Peyer's patch (tissue), 4 donors: ENCODE results near the gene CELF4. TPM values are rescaled to one million over a fixed set of nuclear protein-coding genes. Genes with fewer than 3 reads are reported as not detected.

Source experiments
- DNase-seq, 3 donors: peaks; one replicate each; pipeline ENCODE4 v3.0.0-alpha.2; 2017 to 2019
- H3K27ac ChIP-seq, 4 donors: fragments of 200-600 bp; sonication (generic); one replicate each; pipeline ENCODE4 v1.5.1; 2016 to 2019
- H3K27me3 ChIP-seq, 2 donors: fragments of 200-600 bp; sonication (generic); one replicate each; pipeline ENCODE4 v1.5.1; 2019
- H3K36me3 ChIP-seq, 3 donors: fragments of 200-600 bp; sonication (generic); one replicate each; pipeline ENCODE4 v1.5.1; 2016 to 2019
- H3K4me1 ChIP-seq, 4 donors: fragments of 200-600 bp; sonication (generic); one replicate each; pipeline ENCODE4 v1.5.1; 2016 to 2019
- H3K4me3 ChIP-seq, 4 donors: fragments of 200-600 bp; sonication (generic); 1 replicate in 3 of 4; 2 replicates in 1 of 4; pipeline ENCODE4 v1.5.1; 2016 to 2019; ENCODE audit warnings: mild to moderate bottlenecking in 1 of 4
- H3K9me3 ChIP-seq, 4 donors: fragments of 200-600 bp; sonication (generic); one replicate each; pipeline ENCODE4 v1.5.1; 2016 to 2019; ENCODE audit warnings: mild to moderate bottlenecking in 1 of 4
- POLR2A ChIP-seq, 2 donors: fragments of 450-650 bp; IDR thresholded peaks; one replicate each; pipeline ENCODE4 v1.5.1; 2017; ENCODE audit warnings: antibody characterized with exemption in 2 of 2, mild to moderate bottlenecking in 2 of 2, moderate library complexity in 2 of 2
- total RNA-seq, 4 donors: library from RNA; depleted of rRNA; stranded (reverse); fragments of >200 nt; gene quantifications; one replicate each; pipeline ENCODE4 v1.1.0, GENCODE V29; 2016
- TF ChIP-seq, protein P1 (sequence below), 6 experiments: fragments of 450-650 bp in 4 of 6; fragments of 200-600 bp in 2 of 6; sonication (generic) in 1 of 6; IDR thresholded peaks; one replicate each; pipeline ENCODE4 v1.5.1; 2017 to 2019; ENCODE audit warnings: antibody characterized with exemption in 6 of 6, mild to moderate bottlenecking in 3 of 6, moderate library complexity in 1 of 6

CELF4 gene
- total RNA-seq, 4 donors from 2014 or later = 0.35 to 4.8 TPM; not detected in 2

DNA sequence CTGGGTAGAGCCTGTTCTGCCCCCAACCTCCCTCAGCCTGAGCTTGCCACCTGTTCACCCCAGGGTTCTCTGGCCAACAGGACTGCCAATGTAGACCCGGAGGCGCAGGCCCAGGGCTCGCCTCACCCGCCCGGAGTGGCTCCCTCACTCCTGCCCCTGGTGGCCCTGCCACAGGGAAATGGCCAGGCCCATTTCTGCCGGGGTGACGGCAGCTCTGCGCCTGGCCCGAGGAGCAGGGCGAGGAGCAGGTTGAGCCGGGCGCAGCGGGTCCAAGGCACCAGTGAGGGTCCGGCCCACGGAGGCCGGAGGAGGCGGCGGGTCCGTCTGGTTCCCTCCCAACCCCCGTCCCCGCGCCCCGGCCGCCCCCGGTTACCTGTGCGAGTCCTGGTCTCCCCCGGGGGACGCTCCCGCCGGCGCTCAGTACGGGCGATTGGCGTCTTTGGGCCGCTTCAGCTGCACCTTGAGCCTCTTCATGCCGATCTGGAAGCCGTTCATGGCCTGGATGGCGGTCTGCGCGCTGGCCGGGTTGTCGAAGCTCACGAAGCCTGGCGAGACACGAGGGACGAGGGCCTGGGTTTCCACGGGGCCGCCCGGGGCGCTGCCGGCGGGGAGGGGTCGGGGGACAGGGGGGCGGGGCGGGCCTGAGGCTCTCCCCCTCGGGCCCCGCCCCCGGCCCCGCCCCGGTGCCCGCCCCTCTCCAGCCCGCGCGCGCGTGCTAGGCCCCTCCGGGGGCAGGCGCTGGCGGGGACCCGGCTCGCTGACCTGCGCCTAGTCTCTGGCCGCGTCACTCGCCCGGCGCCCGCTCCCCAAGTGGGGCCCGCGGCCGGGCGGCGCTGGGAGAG, 312.0 kb downstream of the CELF4 start:
- peaks cover 0 to 15% (median 6%) of the 10 kb centered on the region in 4 donors for H3K4me1 ChIP-seq
- H3K27ac ChIP-seq = no peak overlapping the region
- no peak for TF ChIP-seq POLR2A (IDR thresholded peaks at IDR 0.05)
- TF ChIP-seq, protein P1, sequence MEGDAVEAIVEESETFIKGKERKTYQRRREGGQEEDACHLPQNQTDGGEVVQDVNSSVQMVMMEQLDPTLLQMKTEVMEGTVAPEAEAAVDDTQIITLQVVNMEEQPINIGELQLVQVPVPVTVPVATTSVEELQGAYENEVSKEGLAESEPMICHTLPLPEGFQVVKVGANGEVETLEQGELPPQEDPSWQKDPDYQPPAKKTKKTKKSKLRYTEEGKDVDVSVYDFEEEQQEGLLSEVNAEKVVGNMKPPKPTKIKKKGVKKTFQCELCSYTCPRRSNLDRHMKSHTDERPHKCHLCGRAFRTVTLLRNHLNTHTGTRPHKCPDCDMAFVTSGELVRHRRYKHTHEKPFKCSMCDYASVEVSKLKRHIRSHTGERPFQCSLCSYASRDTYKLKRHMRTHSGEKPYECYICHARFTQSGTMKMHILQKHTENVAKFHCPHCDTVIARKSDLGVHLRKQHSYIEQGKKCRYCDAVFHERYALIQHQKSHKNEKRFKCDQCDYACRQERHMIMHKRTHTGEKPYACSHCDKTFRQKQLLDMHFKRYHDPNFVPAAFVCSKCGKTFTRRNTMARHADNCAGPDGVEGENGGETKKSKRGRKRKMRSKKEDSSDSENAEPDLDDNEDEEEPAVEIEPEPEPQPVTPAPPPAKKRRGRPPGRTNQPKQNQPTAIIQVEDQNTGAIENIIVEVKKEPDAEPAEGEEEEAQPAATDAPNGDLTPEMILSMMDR (IDR thresholded peaks at IDR 0.05) = no peak
- no peaks in the 10 kb centered on the region for H3K9me3 ChIP-seq
- H3K36me3 ChIP-seq = no peaks in the 10 kb centered on the region
- peak in 1 of 3 donors; percentile 63 for DNase-seq
- peak overlapping the region in 3 of 4 donors; percentile 42 to 56 (median 53) for H3K4me3 ChIP-seq
- no peaks in the 10 kb centered on the region for H3K27me3 ChIP-seq

DNA sequence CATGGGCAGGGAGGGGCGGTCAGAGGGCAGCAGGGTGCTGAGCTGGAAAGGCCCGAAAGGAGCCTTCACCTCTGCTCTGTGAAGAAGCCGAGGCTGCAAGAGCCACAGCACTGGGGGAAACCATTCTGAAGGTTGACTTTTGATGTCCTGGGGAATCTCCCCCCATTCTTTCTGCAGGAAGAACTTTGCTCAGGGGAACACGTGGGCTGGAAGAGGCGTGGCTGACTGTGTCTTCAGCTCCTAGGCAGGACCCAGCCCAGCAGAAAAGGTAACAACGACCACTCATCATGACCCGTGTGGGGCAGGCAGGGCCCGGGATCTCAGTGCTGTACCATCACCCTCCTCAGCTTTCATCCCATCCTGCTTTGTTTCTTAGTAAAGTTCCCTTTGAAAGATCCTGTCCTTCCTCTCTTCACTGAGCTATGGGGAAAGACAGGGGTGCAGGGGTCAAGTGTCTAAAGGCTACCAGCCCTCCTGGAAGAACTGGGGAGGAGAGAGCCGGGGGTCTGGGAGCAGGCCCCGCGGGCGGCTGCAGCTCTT, 312.7 kb downstream of the CELF4 start:
- H3K4me1 ChIP-seq = peaks cover 0 to 15% (median 6%) of the 10 kb centered on the region in 4 donors
- no peaks in the 10 kb centered on the region for H3K27me3 ChIP-seq
- H3K4me3 ChIP-seq = peak overlapping the region in 2 of 4 donors; percentile 53 to 56
- peak in 1 of 3 donors; percentile 57 for DNase-seq
- H3K27ac ChIP-seq = no peak overlapping the region
- TF ChIP-seq POLR2A (IDR thresholded peaks at IDR 0.05) = no peak
- TF ChIP-seq, protein P1 (IDR thresholded peaks at IDR 0.05) = peak in 1 of 6 experiments; percentile 5
- no peaks in the 10 kb centered on the region for H3K36me3 ChIP-seq
- no peaks in the 10 kb centered on the region for H3K9me3 ChIP-seq

- Histone ChIP-seq H3K4me3 (no peak overlapping the region), H3K36me3 (no peaks in the 10 kb centered on the region), H3K27ac (no peak overlapping the region), H3K27me3 (no peaks in the 10 kb centered on the region), H3K9me3 (no peaks in the 10 kb centered on the region), H3K4me1 (peaks cover 0 to 15% (median 6%) of the 10 kb centered on the region in 4 donors)
- TF ChIP-seq, protein P1 (IDR thresholded peaks at IDR 0.05) = no peak
- TF ChIP-seq POLR2A (IDR thresholded peaks at IDR 0.05) = no peak
- DNase-seq = peak in 1 of 3 donors; percentile 37
Observed at GRCh38 chr18:37252342-37252741, 313.3 kb downstream of the CELF4 start.

GRCh38 chr18:37251679-37252078, 313.9 kb downstream of the CELF4 start:
- Histone ChIP-seq H3K27me3 (no peaks in the 10 kb centered on the region), H3K36me3 (no peaks in the 10 kb centered on the region), H3K27ac (no peak overlapping the region), H3K9me3 (no peaks in the 10 kb centered on the region), H3K4me3 (no peak overlapping the region), H3K4me1 (peaks cover 0 to 15% (median 6%) of the 10 kb centered on the region in 4 donors)
- TF ChIP-seq POLR2A (IDR thresholded peaks at IDR 0.05) = no peak
- TF ChIP-seq, protein P1 (IDR thresholded peaks at IDR 0.05) = no peak
- no peak for DNase-seq

GRCh38 chr18:37249895-37250618, 315.5 kb downstream of the CELF4 start:
- DNase-seq = peak in 1 of 3 donors; percentile 52
- no peaks in the 10 kb centered on the region for H3K9me3 ChIP-seq
- no peaks in the 10 kb centered on the region for H3K27me3 ChIP-seq
- H3K4me1 ChIP-seq = peaks cover 0 to 15% (median 6%) of the 10 kb centered on the region in 4 donors
- TF ChIP-seq, protein P1 (IDR thresholded peaks at IDR 0.05) = no peak
- no peak for TF ChIP-seq POLR2A (IDR thresholded peaks at IDR 0.05)
- no peak overlapping the region for H3K27ac ChIP-seq
- no peaks in the 10 kb centered on the region for H3K36me3 ChIP-seq
- H3K4me3 ChIP-seq = no peak overlapping the region
